Muscle of back (tissue), 13 donors: ENCODE measurements around the gene PEAK3. TPM values are rescaled to one million over a fixed set of nuclear protein-coding genes. Genes with fewer than 3 reads are reported as not detected.

ENCODE experiments used
- DNase-seq, 3 donors: peaks; one replicate each; pipeline versions ENCODE4 v3.0.0 to v3.0.0-alpha.2; 2013
- long read RNA-seq, 9 donors: transcript quantifications; one replicate each; lab custom pipeline, GENCODE V29; 2026
- polyA plus RNA-seq, 10 donors: library from polyadenylated mRNA; unstranded; fragments of 120-200 nt; gene quantifications; one replicate each; pipeline ENCODE4 v1.2.1, GENCODE V29; 2013; ENCODE audit not compliant: insufficient read length in 10 of 10

Gene PEAK3
- under 1 TPM in 8 of 10 donors, not detected in 2; 0.05 to 0.24 (median 0.09) TPM for polyA plus RNA-seq
- long read RNA-seq, donor 1 = 0 reads
- long read RNA-seq, donor 2 = 0 reads
- long read RNA-seq, donor 3 = 0 reads
- long read RNA-seq, donor 4 = 0 reads
- long read RNA-seq, donor 5 = 0 reads
- long read RNA-seq, donor 6 = 0 reads
- long read RNA-seq, donor 7 = 0 reads
- long read RNA-seq, donor 8 = 0 reads
- long read RNA-seq, donor 9 = 0 reads

GRCh38 chr19:2282062-2282861 is at the start of gene PEAK3:
PEAK3 (minus strand) TSS chr19:2282175; CDS start chr19:2280931, 1,244 bp downstream.
- DNase-seq = peak in 1 of 3 donors; percentile 84

- DNase-seq = no peak
Observed at GRCh38 chr19:2330632-2331284, 48.8 kb upstream of the PEAK3 start.

GRCh38 chr19:2330255-2330631 is 48.3 kb upstream of the PEAK3 start:
- no peak for DNase-seq

GRCh38 chr19:2329501-2329916 is 47.5 kb upstream of the PEAK3 start:
- DNase-seq = no peak

GRCh38 chr19:2329149-2329478 is 47.1 kb upstream of the PEAK3 start:
- no peak for DNase-seq

DNA sequence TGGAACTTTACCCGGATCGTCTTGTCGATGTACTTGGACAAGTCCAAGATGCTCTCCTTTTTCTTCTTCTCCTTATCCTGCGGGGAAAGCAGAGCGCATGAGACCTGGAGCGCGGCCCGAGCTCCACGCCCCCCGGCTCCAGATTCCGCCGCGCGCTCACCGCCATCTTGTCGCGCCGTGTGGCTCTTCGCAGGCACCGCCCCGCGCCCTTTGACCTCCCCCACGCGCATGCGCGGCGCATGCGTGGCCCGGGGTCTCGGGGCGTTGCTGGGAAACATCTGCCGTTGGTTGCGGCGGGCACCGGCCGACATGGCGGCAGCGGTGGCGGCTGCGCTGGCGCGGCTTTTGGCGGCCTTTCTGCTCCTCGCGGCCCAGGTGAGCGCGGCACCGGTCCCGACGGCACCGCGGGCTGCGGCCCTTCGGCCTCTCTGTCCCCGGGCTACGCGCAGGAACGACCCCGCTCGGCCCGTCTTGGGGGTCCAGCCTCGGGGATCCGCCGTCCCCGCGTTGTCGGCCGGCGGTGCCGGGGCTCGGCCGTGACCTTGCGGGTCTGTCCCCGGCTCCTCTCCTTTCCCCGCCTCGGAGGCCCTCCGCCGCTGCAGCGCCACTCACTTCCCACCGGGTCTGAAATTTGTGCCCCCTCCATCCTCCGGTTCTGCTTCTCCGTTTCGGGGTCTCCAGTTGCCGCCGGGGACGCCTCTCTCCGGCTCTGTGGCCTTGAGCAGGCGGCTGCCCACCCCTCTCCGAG is 46.6 kb upstream of the PEAK3 start, which contains the start of the genes LSM7 and SPPL2B:
Gene LSM7 (minus strand): TSS at position 186 of the 748 bp plus-strand sequence. CDS start 20 bp downstream, at position 166.
Gene SPPL2B (plus strand): TSS at position 284 of the 748 bp plus-strand sequence. CDS start 26 bp downstream, at position 310.
- DNase-seq = peak; percentile 90 to 97 (median 96)

DNA sequence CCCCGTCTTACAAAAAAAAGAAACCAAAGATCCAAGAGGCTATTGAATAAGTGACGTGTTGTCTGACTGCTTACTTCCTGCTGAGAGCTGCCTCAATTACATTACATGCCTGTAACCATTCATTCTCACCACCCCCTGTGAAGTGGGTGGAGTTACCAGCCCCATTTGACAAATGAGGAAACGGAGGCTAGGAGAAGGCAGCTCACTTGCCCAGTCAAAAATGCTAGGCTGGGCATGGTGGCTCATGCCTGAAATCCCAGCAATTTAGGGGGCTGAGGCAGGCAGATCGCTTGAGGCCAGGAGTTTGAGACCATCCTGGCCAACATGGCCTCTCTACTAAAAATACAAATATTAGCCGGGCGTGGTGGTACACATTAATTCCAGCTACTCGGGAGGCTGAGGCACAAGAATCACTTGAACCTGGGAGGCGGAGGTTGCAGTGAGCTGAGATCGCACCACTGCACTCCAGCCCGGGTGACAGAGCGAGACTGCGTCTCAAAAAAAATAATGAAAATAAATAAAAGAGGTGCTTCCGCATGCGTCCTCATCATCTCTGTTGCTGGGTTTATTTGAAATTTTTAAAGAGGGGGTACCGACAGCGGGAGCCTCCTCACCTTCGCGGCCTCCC is 45.9 kb upstream of the PEAK3 start:
- DNase-seq = peak in 2 of 3 donors; percentile 51 to 73

GRCh38 chr19:2326699-2327360 is 44.9 kb upstream of the PEAK3 start:
- DNase-seq = no peak

DNA sequence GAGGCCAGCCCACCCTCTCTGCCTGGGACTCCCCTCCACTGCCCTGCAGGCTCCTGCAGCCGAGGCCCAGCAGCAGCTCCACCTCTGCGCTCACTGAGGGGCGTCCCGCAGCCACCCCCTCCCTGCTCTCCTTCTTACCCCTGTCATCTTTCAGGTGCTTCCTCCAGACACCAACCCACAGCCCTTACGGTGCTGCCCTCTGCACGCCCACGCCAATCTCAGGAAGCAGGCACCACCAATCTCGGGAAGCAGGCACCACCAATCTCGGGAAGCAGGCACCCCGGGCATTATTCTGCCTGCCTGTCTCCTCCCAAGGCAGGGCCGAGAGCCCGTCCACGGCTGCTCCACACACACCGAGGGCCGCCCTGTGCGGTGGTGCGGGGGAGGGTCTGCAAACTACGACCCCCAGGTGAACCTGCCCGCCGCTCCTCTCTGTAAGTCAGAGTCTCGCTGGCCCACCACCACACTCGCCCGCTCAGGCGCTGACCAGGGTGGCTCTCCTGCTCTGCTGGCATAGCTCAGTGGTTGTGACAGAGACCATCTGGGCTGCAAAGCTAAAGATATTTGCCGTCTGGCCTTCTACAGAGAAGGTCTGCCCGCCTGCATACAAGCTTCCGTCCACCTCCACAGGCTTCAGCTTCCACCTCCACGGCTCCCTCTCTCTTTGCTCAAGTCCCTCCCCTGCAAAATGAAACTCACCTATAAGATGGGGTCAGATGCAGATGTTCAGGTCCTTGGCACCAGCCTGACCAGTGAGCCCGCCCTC is 43.5 kb upstream of the PEAK3 start:
- DNase-seq = no peak

DNA sequence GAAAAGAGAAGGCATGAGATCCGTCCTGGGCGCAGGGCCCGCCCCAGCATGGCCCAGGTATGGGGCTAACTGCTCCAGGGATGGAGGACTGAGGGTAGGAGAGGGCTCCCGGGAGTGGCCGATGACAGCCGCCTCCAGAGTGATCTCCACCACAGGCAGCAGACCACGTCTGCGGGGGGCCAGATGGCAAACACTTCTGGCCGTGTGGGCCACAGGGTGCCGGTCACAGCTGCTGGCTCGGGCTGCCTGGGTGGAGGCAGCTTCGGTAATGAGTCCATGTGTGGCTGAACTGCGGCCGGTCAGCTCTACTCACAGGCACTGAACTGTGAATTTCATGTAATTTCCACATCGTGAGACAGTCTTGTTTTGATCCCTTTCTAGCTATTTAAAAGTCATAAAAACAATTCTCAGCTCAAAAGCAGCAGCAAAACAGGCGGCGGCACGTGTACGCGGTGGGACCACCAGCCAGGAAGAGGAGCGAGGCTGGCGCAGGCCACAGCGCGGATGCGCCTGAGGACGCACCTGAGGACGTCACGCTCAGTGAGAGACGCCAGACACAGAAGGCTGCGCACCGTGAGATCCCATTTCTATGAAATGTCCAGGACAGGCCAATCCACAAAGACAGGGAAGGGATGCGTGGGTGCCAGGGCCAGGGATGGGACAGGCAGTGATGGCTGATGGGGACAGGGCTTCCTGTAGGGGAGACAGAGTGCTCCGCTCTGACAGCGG is 42.4 kb upstream of the PEAK3 start:
- no peak for DNase-seq

GRCh38 chr19:2323707-2324106 is 41.7 kb upstream of the PEAK3 start:
- no peak for DNase-seq

DNA sequence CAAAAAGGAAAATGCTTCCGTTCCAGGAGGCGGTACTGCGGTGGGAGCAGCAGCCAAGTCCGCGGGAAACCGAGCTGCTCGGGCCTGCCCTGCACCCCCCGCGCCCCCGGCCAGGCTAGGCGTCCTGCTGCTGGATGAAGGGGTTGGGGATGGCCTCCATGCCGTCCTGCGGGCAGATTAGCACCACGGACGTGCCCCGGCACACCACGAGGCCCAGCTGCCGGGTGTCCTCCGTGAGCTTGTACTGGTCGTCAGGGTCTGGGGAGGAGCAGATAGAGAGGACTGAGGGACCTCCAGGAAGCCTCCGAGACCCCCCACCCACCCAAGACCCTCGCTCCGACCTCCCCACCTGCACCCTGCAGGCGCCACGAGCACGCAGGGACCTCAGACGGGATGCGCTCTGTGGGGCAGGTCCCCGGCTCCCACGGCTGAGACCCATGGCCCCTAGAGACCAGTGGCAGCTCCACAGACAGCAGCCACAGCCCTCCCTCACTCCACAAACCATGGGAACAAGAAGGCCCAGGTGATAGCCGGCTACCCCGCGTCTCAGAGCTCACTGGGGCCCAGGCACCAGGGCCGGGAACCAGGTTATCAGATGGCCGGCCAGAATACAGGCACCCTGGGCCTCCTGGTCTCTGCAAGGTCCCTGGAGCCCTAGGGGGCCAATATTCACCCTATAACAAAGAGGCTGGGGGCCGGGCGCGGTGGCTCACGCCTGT is 39.7 kb upstream of the PEAK3 start:
- DNase-seq = no peak

GRCh38 chr19:2320939-2321338 is 39.0 kb upstream of the PEAK3 start:
- no peak for DNase-seq

DNA sequence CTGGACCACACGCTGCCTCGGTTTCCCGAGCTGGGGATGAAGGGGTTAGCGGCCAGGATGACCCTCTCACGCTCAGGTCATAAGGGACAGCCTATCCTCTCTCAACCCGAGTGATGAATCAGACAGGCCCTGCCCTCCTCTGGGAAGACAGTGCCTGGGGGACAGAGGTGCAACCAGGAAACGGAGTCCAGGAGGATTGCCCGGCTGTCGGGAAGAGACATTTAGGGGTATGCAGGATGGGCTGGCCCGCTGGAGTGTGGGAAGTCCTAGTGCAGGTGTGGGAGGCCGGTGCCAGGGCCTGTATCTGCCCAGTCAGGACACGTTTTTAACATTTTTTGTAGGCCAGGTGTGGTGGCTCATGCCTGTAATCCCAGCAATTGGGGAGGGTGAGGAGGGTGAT is 38.1 kb upstream of the PEAK3 start:
- DNase-seq = no peak

GRCh38 chr19:2319551-2319950 is 37.6 kb upstream of the PEAK3 start:
- DNase-seq = no peak

GRCh38 chr19:2318923-2319322 is 36.9 kb upstream of the PEAK3 start:
- DNase-seq = no peak

- no peak for DNase-seq
Observed at GRCh38 chr19:2317756-2318155, 35.8 kb upstream of the PEAK3 start.

- no peak for DNase-seq
Observed at GRCh38 chr19:2317300-2317699, 35.3 kb upstream of the PEAK3 start.
